HG03025 (cell line): ENCODE results near the gene DAPK2.

Source experiments
- ATAC-seq: cut with Tn5 transposase; IDR thresholded peaks from one replicate; pipeline ENCODE4 v1.9.1; 2021; ENCODE audit warnings: mild to moderate bottlenecking, moderate library complexity; ENCODE audit not compliant: unreplicated experiment, low FRiP score

DAPK2 gene

GRCh38 chr15:63920504-63921175 lies 125.6 kb downstream of the DAPK2 start:
- ATAC-seq: no peak

GRCh38 chr15:63918901-63919348 lies 127.4 kb downstream of the DAPK2 start:
- no peak for ATAC-seq

GRCh38 chr15:63918317-63918672 lies 128.0 kb downstream of the DAPK2 start:
- no peak for ATAC-seq

- ATAC-seq: no peak
These were observed 128.5 kb downstream of the DAPK2 start for GRCh38 chr15:63917588-63918316.

- ATAC-seq: no peak
These were observed 130.2 kb downstream of the DAPK2 start for GRCh38 chr15:63915873-63916771.

- no peak for ATAC-seq
These were observed 130.9 kb downstream of the DAPK2 start for GRCh38 chr15:63915209-63915872.

GRCh38 chr15:63913786-63914315 lies 132.4 kb downstream of the DAPK2 start:
- no peak for ATAC-seq

- ATAC-seq: no peak
These were observed 132.9 kb downstream of the DAPK2 start for GRCh38 chr15:63913336-63913735.

GRCh38 chr15:63912061-63912615 lies 134.1 kb downstream of the DAPK2 start:
- no peak for ATAC-seq

GRCh38 chr15:63911160-63911559 lies 135.1 kb downstream of the DAPK2 start:
- no peak for ATAC-seq

- ATAC-seq: no peak
These were observed 136.4 kb downstream of the DAPK2 start for GRCh38 chr15:63909819-63910437.

- no peak for ATAC-seq
These were observed 137.3 kb downstream of the DAPK2 start for GRCh38 chr15:63908991-63909390.

- no peak for ATAC-seq
These were observed 138.0 kb downstream of the DAPK2 start for GRCh38 chr15:63908281-63908680.

GRCh38 chr15:63907521-63907920 lies 138.8 kb downstream of the DAPK2 start:
- ATAC-seq: no peak

- ATAC-seq: no peak
These were observed 140.1 kb downstream of the DAPK2 start for GRCh38 chr15:63906266-63906584.

- no peak for ATAC-seq
These were observed 140.6 kb downstream of the DAPK2 start for GRCh38 chr15:63905558-63906265.

GRCh38 chr15:63905131-63905530 lies 141.2 kb downstream of the DAPK2 start:
- ATAC-seq: no peak

- no peak for ATAC-seq
These were observed 142.2 kb downstream of the DAPK2 start for GRCh38 chr15:63904042-63904441.

GRCh38 chr15:63902671-63903035 lies 143.6 kb downstream of the DAPK2 start:
- ATAC-seq: no peak
